HG02943 (cell line): Measurements from ENCODE around the gene PPM1G.
"Not testable (repeated sequence)": the region's sequence is repeated elsewhere in the genome, so short reads cannot be mapped to it uniquely, and the experiment has no call there.

Source experiments
- ATAC-seq: cut with Tn5 transposase; IDR thresholded peaks from one replicate; pipeline ENCODE4 v1.9.1; 2021; ENCODE audit warnings: mild to moderate bottlenecking, low read depth, moderate library complexity; ENCODE audit not compliant: unreplicated experiment

Gene PPM1G, protein sequence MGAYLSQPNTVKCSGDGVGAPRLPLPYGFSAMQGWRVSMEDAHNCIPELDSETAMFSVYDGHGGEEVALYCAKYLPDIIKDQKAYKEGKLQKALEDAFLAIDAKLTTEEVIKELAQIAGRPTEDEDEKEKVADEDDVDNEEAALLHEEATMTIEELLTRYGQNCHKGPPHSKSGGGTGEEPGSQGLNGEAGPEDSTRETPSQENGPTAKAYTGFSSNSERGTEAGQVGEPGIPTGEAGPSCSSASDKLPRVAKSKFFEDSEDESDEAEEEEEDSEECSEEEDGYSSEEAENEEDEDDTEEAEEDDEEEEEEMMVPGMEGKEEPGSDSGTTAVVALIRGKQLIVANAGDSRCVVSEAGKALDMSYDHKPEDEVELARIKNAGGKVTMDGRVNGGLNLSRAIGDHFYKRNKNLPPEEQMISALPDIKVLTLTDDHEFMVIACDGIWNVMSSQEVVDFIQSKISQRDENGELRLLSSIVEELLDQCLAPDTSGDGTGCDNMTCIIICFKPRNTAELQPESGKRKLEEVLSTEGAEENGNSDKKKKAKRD

GRCh38 chr2:27409321-27410073 is at the start of gene PPM1G:
Gene PPM1G (minus strand): TSS chr2:27409591. CDS start chr2:27409422, 169 bp downstream.
- peak; percentile 88 for ATAC-seq

GRCh38 chr2:27453968-27454367 is 44.6 kb upstream of the PPM1G start:
- ATAC-seq = no peak

DNA sequence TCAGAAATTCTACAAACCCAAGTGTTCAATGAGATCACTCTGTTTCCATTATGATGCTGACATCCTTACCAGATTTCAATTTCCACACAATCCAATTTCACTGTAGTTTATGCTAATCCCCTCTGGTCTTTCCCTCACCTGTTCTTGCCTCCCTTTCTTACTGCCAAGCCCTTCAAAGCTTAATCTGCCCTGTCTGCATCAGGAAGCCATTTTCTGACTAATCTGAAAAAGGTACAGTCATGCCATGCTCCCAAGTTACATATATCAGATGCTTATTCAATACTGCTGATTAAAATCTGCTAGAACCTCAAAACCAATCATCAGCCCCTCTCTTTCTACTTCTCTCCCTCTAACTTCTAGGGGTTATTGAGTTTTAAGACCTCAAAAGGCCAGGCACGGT is 41.7 kb upstream of the PPM1G start:
- ATAC-seq = no peak

DNA sequence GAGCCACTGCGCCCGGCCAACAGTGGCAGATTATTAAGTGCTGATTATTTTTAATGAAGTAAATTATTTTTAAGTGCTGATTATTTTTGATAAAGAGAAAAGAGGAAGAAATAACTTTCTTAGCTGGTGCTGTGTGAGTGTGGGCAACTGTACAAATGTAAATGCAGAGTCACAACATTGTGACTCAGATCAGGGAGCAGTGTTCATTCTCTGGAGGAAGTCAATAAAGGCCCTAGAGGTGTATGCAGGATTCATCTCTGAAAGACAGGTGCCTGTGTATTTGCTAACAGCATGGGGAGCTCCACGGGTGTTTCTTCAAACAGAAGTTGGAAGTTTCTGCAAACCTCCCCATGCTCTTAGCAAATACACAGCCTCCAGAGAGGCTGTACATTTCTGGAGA is 39.0 kb upstream of the PPM1G start:
- ATAC-seq = no peak

- ATAC-seq = no peak
Measured at GRCh38 chr2:27446057-27446456, 36.7 kb upstream of the PPM1G start.

- ATAC-seq = no peak
Measured at GRCh38 chr2:27445615-27446014, 36.2 kb upstream of the PPM1G start.

DNA sequence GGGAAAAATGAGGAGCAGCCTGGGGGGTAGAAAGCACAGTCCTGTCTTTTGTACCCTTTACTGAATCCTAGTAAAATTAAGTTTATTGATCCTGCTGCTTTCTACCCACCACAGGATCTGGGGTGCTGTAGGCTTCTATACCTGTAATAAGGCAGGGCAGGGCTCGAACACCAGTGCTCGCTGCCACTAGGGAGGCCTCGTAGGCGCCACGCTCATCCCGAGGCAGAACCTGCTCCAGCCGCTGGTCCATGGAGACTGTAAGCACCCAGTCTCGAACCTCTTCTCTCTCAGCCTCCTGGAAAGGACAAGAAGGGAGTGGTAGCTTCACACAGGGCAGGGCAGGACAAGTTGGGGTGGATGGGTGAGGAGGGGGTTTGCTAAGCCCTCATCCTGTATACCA is 35.8 kb upstream of the PPM1G start:
- no peak for ATAC-seq

GRCh38 chr2:27442920-27443282 is 33.5 kb upstream of the PPM1G start:
- no peak for ATAC-seq

- no peak for ATAC-seq
Measured at GRCh38 chr2:27441958-27442919, 32.8 kb upstream of the PPM1G start, which contains the start of gene KRTCAP3. Gene KRTCAP3 (plus strand): TSS chr2:27442381. CDS start chr2:27442413, 32 bp downstream.

- ATAC-seq = no peak
Measured at GRCh38 chr2:27441226-27441926, 32.0 kb upstream of the PPM1G start.

DNA sequence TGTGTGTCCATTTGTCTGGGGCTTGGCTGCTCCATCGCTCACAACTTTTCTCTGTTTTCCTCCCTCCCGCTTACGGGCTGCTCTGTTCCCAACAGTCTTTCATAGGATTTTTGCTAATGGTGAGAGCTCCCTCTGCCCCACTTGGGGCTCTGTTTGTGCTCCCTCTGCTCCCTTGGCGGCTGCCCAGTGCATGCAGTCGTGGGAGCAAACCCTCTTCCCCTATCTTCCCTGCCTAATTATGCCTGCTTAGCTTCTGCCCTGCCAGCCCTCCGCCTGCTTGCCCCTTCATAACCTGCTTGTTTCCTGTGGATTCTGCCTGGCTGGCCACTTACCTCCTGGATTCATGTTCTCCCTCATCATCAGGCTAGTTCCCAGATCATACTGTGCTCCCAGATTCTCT is 26.2 kb upstream of the PPM1G start:
- no peak for ATAC-seq

DNA sequence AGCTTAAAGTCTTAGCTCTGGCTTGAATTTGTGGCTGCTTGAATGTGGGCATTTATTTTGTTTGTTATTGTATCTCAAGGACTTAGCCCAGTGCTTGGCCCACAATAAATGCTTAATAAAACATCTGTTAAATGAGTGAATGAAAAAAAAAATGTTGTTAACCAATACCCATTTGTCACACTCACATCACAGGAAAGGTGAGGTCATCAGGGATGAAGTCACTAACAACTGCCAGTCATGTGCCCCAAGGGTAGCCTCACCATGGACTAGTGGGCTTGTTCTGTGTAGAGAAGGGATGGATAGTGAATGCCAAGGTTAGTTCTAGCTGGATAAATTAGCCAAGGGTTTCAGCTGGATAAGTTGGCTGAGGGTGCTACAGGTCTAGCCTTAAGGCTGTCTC is 22.0 kb upstream of the PPM1G start:
- ATAC-seq = no peak

DNA sequence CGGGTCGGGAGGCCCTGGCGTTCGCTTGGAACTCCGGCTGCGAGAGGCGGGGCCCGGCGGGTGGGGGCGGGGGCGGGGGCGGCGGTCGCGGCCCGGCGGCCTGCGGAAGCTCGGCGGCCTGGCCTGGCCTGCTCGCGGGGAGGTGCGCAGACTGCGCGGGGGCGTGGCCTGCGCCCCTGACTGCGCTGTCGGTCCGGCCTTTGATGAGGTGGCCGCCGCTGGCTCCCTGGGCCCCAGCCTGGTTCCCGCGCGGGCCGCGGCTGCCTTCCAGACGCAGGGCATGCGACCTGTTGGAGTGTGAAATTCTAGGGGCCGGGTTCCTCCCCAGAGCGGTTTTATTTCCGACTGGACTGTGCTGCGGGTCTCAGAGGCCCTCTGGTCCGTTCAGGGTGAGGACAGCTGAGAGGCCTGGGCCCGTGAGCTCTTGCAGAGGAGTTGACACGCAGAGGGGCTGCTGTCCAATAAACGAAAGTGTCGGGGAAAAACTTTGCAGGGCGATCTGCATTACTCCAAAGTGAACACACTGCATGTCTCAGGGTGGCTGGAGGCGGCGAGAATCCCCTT is 19.7 kb upstream of the PPM1G start:
- peak; percentile 61 for ATAC-seq

- ATAC-seq = peak; percentile 81
Measured at GRCh38 chr2:27428213-27428977, 19.0 kb upstream of the PPM1G start, which contains the start of gene NRBP1. Gene NRBP1 (plus strand): TSS chr2:27428631. CDS start chr2:27433274, 4,643 bp downstream.

DNA sequence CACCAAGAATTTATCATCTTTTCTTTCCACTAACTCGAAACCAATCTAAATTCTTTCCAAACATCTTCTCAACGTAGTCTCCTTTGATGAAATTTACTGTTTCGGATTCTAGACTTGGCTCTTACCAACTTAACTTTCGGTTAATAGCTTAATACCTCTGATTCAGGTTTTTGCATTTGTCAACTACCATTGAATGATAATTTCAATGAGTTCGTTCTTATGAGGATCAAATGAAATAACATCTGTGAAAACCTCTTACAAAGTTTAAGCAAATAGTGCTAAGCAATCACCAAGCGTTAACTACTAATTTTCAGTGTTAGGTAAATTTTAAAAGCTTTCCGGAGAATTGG is 18.4 kb upstream of the PPM1G start:
- no peak for ATAC-seq

- not testable (repeated sequence) for ATAC-seq
Measured at GRCh38 chr2:27425039-27425438, 15.6 kb upstream of the PPM1G start.

GRCh38 chr2:27422958-27423357 is 13.6 kb upstream of the PPM1G start:
- ATAC-seq = no peak

- no peak for ATAC-seq
Measured at GRCh38 chr2:27421660-27422250, 12.4 kb upstream of the PPM1G start.
